ENCODE results near the gene ARL14.

ARL14 gene

DNA sequence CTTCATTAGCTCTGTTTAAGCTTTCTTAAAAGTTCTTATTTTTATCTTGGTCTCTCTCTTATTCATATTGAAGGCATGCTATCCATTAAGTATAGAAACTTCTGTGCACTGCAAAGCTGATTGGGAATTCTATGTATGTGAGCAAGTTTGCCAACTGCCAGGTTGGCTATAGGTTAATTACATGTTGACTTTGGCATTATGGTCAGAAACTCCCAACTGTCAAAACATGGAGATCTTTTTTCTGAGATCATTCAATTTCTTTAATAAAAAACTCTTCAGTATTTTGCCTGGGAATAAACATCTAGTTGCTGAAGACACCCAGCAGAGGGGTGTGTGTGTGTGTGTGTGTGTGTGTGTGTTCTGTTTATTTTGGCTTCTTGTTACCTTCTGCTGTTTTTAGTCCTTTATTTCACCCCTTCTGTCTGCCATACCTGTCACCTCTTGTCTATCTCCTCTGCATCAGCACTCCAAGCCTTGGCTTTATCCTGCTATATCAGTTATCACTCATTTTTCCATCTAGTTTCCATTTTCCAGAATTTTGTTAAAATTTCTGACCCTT, 1.3 kb upstream of the ARL14 start:
- H2AFZ ChIP-seq (ENCODE audit: low read depth, low read length, severe bottlenecking) = no peak overlapping the region
- no peaks in the 10 kb centered on the region for H3K27me3 ChIP-seq (ENCODE audit: low read length)
- H3K9me2 ChIP-seq (replicated peaks; ENCODE audit: insufficient read depth, low read length) = no peaks in the 10 kb centered on the region
- TF ChIP-seq, protein P1, sequence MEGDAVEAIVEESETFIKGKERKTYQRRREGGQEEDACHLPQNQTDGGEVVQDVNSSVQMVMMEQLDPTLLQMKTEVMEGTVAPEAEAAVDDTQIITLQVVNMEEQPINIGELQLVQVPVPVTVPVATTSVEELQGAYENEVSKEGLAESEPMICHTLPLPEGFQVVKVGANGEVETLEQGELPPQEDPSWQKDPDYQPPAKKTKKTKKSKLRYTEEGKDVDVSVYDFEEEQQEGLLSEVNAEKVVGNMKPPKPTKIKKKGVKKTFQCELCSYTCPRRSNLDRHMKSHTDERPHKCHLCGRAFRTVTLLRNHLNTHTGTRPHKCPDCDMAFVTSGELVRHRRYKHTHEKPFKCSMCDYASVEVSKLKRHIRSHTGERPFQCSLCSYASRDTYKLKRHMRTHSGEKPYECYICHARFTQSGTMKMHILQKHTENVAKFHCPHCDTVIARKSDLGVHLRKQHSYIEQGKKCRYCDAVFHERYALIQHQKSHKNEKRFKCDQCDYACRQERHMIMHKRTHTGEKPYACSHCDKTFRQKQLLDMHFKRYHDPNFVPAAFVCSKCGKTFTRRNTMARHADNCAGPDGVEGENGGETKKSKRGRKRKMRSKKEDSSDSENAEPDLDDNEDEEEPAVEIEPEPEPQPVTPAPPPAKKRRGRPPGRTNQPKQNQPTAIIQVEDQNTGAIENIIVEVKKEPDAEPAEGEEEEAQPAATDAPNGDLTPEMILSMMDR (IDR thresholded peaks at IDR 0.05; ENCODE audit: insufficient read depth, low read length, poor library complexity, severe bottlenecking) = no peak
- TF ChIP-seq EZH2phosphoT487 (conservative IDR thresholded peaks at IDR 0.05; ENCODE audit: low read length) = no peak
- H3F3A ChIP-seq (ENCODE audit: insufficient read depth) = no peaks in the 10 kb centered on the region
- H3K9me3 ChIP-seq (ENCODE audit: insufficient read depth, low read length) = no peaks in the 10 kb centered on the region
- no peaks in the 10 kb centered on the region for H3K79me2 ChIP-seq (ENCODE audit: insufficient read depth, low read length)
- no peaks in the 10 kb centered on the region for H4K20me1 ChIP-seq (ENCODE audit: low read depth, low read length)
- H3K4me3 ChIP-seq (ENCODE audit: insufficient read depth, low read length, poor library complexity, severe bottlenecking) = no peak overlapping the region
- no peak overlapping the region for H3K4me2 ChIP-seq (ENCODE audit: low read depth, low read length, poor library complexity, severe bottlenecking)
- H3K27ac ChIP-seq (ENCODE audit: low read depth, low read length) = no peak overlapping the region
- H3K9ac ChIP-seq (ENCODE audit: low read length) = no peak overlapping the region
- no peaks in the 10 kb centered on the region for H3K36me3 ChIP-seq (ENCODE audit: low read length)

DNA sequence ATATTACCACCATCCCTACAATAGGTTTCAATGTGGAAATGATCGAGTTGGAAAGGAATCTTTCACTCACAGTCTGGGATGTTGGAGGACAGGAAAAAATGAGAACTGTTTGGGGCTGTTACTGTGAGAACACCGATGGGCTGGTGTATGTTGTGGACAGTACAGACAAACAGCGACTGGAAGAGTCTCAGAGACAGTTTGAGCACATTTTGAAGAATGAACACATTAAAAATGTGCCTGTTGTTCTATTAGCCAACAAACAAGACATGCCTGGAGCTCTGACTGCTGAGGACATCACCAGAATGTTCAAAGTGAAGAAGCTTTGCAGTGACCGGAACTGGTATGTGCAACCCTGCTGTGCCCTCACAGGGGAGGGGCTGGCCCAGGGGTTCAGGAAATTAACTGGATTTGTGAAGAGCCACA, 510 bp downstream of the ARL14 start:
- Histone ChIP-seq H2AFZ (ENCODE audit: low read depth, low read length, severe bottlenecking) (no peak overlapping the region), H3K4me3 (ENCODE audit: insufficient read depth, low read length, poor library complexity, severe bottlenecking) (no peak overlapping the region), H3K9ac (ENCODE audit: low read length) (no peak overlapping the region), H3K9me2 (replicated peaks; ENCODE audit: insufficient read depth, low read length) (no peaks in the 10 kb centered on the region), H3K27ac (ENCODE audit: low read depth, low read length) (no peak overlapping the region), H3K9me3 (ENCODE audit: insufficient read depth, low read length) (no peaks in the 10 kb centered on the region), H4K20me1 (ENCODE audit: low read depth, low read length) (no peaks in the 10 kb centered on the region), H3K4me2 (ENCODE audit: low read depth, low read length, poor library complexity, severe bottlenecking) (no peak overlapping the region), H3K36me3 (ENCODE audit: low read length) (no peaks in the 10 kb centered on the region), H3K27me3 (ENCODE audit: low read length) (no peaks in the 10 kb centered on the region), H3F3A (ENCODE audit: insufficient read depth) (no peaks in the 10 kb centered on the region), H3K79me2 (ENCODE audit: insufficient read depth, low read length) (no peaks in the 10 kb centered on the region)
- TF ChIP-seq, protein P1 (IDR thresholded peaks at IDR 0.05; ENCODE audit: insufficient read depth, low read length, poor library complexity, severe bottlenecking) = no peak
- no peak for TF ChIP-seq EZH2phosphoT487 (conservative IDR thresholded peaks at IDR 0.05; ENCODE audit: low read length)

DNA sequence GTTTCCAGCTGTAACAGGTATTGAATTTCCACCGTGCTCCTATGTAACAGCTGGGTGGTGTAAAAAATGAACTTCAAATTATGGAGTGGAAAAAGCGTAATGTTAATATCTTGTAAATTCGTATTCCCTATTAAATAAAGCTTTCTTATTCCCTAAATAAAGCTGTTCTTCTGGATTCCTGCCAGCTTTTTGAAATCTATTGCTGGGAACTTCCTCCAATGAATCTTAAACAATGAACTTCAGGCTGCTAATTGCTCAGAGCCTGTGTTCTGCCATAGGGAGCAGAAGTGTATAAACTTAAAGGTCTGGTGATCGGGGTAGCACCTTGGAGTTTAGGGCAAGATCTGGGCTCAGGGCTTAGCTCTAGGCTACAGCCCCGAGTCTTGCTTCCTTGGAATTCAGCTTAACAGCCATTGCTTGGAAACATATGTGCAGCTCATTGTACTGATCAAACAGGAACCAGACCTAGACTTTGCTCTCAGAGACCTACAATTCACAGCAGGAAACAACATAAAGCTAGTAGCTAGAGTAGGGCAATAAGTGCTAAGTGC, 1.4 kb downstream of the ARL14 start:
- H3K9me3 ChIP-seq (ENCODE audit: insufficient read depth, low read length) = no peaks in the 10 kb centered on the region
- TF ChIP-seq, protein P1 (IDR thresholded peaks at IDR 0.05; ENCODE audit: insufficient read depth, low read length, poor library complexity, severe bottlenecking) = no peak
- TF ChIP-seq EZH2phosphoT487 (conservative IDR thresholded peaks at IDR 0.05; ENCODE audit: low read length) = no peak
- H3K36me3 ChIP-seq (ENCODE audit: low read length) = no peaks in the 10 kb centered on the region
- no peaks in the 10 kb centered on the region for H3K79me2 ChIP-seq (ENCODE audit: insufficient read depth, low read length)
- H3K27me3 ChIP-seq (ENCODE audit: low read length) = no peaks in the 10 kb centered on the region
- H3F3A ChIP-seq (ENCODE audit: insufficient read depth) = no peaks in the 10 kb centered on the region
- no peak overlapping the region for H2AFZ ChIP-seq (ENCODE audit: low read depth, low read length, severe bottlenecking)
- no peaks in the 10 kb centered on the region for H4K20me1 ChIP-seq (ENCODE audit: low read depth, low read length)
- no peak overlapping the region for H3K9ac ChIP-seq (ENCODE audit: low read length)
- H3K4me3 ChIP-seq (ENCODE audit: insufficient read depth, low read length, poor library complexity, severe bottlenecking) = no peak overlapping the region
- H3K27ac ChIP-seq (ENCODE audit: low read depth, low read length) = no peak overlapping the region
- no peak overlapping the region for H3K4me2 ChIP-seq (ENCODE audit: low read depth, low read length, poor library complexity, severe bottlenecking)
- H3K9me2 ChIP-seq (replicated peaks; ENCODE audit: insufficient read depth, low read length) = no peaks in the 10 kb centered on the region

All from SU-DHL-6 (cell line).